ENCODE results near the gene MYO9B. TPM values are rescaled to one million over a fixed set of nuclear protein-coding genes. Genes with fewer than 3 reads are reported as not detected.

The MYO9B gene, protein sequence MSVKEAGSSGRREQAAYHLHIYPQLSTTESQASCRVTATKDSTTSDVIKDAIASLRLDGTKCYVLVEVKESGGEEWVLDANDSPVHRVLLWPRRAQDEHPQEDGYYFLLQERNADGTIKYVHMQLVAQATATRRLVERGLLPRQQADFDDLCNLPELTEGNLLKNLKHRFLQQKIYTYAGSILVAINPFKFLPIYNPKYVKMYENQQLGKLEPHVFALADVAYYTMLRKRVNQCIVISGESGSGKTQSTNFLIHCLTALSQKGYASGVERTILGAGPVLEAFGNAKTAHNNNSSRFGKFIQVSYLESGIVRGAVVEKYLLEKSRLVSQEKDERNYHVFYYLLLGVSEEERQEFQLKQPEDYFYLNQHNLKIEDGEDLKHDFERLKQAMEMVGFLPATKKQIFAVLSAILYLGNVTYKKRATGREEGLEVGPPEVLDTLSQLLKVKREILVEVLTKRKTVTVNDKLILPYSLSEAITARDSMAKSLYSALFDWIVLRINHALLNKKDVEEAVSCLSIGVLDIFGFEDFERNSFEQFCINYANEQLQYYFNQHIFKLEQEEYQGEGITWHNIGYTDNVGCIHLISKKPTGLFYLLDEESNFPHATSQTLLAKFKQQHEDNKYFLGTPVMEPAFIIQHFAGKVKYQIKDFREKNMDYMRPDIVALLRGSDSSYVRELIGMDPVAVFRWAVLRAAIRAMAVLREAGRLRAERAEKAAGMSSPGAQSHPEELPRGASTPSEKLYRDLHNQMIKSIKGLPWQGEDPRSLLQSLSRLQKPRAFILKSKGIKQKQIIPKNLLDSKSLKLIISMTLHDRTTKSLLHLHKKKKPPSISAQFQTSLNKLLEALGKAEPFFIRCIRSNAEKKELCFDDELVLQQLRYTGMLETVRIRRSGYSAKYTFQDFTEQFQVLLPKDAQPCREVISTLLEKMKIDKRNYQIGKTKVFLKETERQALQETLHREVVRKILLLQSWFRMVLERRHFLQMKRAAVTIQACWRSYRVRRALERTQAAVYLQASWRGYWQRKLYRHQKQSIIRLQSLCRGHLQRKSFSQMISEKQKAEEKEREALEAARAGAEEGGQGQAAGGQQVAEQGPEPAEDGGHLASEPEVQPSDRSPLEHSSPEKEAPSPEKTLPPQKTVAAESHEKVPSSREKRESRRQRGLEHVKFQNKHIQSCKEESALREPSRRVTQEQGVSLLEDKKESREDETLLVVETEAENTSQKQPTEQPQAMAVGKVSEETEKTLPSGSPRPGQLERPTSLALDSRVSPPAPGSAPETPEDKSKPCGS (N-terminal part only)
- total RNA-seq = 24.0 TPM
- polyA plus RNA-seq = 55.2 TPM

DNA sequence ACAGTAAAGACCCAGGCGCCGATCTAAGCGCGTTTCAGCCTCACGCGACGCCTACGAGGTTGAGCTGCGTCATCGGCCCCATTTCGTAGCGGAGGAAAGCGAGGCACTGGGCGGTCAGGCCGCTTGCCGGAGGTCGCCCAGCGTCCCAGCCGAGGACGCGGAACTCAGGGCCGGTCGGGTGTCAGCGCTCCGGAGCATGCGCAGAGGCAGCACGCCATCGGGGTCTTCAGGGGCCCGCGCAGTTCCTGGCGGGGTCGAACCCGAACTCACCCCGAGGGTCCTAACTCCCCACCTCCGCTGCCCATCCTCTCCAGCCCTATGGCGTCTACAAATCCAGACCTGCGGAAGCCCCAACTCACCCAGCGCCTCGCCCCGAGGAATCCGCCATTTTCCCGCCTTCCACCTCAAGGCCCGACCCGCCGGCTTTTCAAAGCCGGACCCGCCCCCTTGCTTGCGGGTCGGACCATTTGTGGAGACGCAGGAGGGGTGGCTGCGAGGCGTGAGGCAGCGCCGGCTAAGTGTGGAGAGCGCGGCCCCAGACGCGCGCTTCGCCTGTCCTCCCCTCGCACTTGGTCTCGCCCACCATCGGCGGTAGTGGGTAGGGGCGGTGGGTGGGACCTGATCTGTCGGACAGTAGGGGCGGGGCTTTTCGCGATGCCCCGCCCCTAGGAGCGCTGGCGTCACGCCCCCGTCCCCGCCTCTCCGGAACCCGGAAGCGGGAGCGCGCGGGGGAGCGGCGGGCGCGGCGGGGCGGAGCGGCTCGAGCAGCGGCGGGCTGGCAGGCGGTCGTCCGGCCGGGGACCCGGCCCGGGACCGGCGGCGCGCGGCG lies at the start of gene MYO9B, which contains the start of gene HAUS8:
Gene MYO9B, plus strand, starts transcription at position 743 of the 829 bp plus-strand sequence. CDS start 25,941 bp downstream, outside the sequence.
Gene HAUS8, minus strand, starts transcription at position 418 of the 829 bp plus-strand sequence. Its CDS starts 30 bp downstream, at position 388.
- peak within 1 kb of the TSS; percentile 74 for H3K4me3 ChIP-seq (ENCODE audit: low read depth, low read length)
- no peaks in the 10 kb centered on the region for H3K4me1 ChIP-seq (ENCODE audit: insufficient read depth)
- WGBS = under 1% methylated on average over 103 of the region's 103 CpGs
- peak; percentile 93 for DNase-seq (ENCODE audit: extremely low spot score)
- H3K27ac ChIP-seq (ENCODE audit: low read depth) = peak within 1 kb of the TSS; percentile 90
- H3K36me3 ChIP-seq (ENCODE audit: insufficient read depth) = no peaks in the 10 kb centered on the region

DNA sequence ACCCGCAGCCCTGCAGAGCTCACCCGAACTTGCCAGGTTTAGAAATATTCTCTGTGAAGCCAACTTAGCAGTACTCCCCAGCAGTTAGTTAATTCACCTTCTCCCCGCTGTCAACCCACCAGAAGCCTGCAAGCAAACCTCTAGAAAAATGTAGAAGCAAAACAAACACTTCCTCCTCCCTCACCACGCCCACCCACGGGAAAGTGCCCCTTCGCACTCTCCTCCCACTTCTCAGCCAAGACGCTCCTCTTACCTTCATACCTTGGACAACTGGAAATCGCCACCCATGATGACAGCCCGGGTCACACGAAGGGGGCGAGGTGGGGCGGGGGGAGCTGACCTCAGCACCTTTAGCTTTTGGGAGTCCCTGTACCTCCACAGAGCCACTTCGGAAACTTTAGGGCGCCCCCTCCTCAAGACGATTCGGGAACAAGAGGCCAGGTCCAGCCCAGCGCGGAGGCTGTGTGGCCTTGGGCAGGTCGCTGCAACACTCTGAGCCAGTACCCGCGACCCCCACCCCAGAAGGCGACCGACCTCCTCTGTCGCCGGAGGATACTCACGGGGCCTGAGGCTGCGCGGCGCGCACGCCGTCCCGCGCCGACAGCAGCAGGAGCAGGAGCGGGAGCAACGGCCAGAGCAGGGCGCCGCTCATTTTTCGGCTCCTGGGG lies 49.5 kb upstream of the MYO9B start:
- under 1% methylated on average over 40 of the region's 40 CpGs for WGBS
- DNase-seq (ENCODE audit: extremely low spot score) = no peak
- no peaks in the 10 kb centered on the region for H3K4me1 ChIP-seq (ENCODE audit: insufficient read depth)
- H3K36me3 ChIP-seq (ENCODE audit: insufficient read depth) = no peaks in the 10 kb centered on the region
- H3K27ac ChIP-seq (ENCODE audit: low read depth) = no peak overlapping the region
- H3K4me3 ChIP-seq (ENCODE audit: low read depth, low read length) = no peak overlapping the region

DNA sequence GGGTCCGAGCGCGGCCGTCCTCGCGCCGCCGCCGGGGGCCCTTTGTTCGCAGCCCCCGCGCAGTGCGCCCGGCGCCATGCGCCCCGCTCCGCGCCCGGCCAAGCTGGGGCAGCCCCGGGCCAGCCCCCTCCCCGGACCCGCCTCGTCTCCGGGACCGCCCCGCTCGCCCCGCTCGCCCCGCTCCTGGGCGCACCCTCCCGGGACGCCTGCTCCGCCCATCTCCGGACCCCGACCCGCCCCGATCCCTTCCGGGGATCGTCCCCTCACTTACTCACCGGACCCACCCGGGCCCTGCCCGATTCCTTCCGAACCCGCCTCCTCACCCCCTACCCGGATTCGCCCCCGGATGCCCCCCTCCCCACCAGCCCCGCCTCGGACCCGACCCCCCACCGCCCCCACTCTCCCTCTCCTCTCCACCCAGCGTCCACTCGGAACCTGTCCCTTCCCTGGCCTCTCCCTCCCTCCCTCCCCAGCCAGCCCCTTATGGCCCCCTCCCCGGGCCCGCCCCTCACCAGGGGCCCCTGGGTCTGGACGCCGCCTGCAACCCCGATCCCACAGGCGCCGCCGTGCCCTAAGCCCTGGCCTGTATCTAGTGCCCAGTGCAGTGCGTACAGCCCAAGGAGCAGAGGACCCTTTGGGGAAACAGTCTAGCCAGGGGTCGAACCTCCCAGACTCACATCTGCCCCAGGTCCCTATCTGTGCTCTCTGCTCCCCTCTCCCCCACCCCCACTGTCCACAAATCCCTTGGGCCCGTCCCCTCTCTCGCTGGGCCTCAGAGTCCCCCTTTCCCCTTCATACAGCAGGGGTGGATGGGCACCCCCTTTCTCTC lies 48.7 kb upstream of the MYO9B start, which contains the start of gene CPAMD8:
Gene CPAMD8, minus strand, starts transcription at position 105 of the 829 bp plus-strand sequence. CDS start 168 bp downstream, outside the sequence.
- Histone ChIP-seq H3K36me3 (ENCODE audit: insufficient read depth) (no peaks in the 10 kb centered on the region), H3K4me3 (ENCODE audit: low read depth, low read length) (no peak within 1 kb of the TSS), H3K27ac (ENCODE audit: low read depth) (no peak within 1 kb of the TSS), H3K4me1 (ENCODE audit: insufficient read depth) (no peaks in the 10 kb centered on the region)
- DNase-seq (ENCODE audit: extremely low spot score) = no peak
- WGBS = 14% methylated on average over 67 of the region's 67 CpGs

DNA sequence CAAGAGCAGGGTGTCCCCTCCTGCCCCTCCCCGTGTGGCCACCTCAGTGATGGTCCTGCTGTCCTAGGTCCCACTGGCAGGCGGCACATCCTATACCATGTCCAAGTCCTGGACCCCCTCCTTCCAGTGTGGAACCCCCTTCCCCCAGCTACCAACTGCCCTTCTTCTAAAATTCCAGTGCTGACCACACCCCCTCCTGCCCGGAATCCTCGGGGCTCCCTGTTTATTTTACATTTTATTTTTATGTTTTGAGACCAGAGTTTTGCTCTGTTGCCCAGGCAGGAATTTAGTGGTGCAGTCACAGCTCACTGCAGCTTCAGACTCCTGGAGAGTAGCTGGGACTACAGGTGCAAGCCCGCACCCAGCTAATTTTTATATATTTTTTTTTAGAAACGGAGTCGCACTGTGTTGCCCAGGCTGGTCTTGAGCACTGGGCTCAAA lies 48.0 kb upstream of the MYO9B start:
- H3K27ac ChIP-seq (ENCODE audit: low read depth) = no peak overlapping the region
- no peak overlapping the region for H3K4me3 ChIP-seq (ENCODE audit: low read depth, low read length)
- DNase-seq (ENCODE audit: extremely low spot score) = no peak
- no peaks in the 10 kb centered on the region for H3K4me1 ChIP-seq (ENCODE audit: insufficient read depth)
- WGBS = 53% methylated on average over 7 of the region's 7 CpGs
- no peaks in the 10 kb centered on the region for H3K36me3 ChIP-seq (ENCODE audit: insufficient read depth)

DNA sequence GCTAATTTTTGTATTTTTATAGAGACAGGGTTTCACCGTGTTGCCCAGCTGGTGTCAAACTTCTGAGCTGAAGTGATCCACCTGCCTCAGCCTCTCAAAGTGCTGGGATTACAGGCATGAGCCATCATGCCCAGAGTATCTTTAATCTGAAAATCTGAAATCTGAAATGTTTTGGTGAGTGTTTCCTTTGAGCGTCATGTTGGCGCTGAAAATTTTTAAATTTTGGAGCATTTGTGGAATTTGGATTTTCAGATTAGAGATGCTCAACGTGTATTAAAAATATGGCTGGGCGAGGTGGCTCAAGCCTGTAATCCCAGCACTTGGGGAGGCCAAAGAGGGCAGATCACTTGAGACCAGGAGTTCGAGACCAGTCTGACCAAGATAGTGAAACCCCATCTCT lies 43.8 kb upstream of the MYO9B start:
- Histone ChIP-seq H3K27ac (ENCODE audit: low read depth) (no peak overlapping the region), H3K4me3 (ENCODE audit: low read depth, low read length) (no peak overlapping the region), H3K4me1 (ENCODE audit: insufficient read depth) (no peaks in the 10 kb centered on the region), H3K36me3 (ENCODE audit: insufficient read depth) (no peaks in the 10 kb centered on the region)
- DNase-seq (ENCODE audit: extremely low spot score) = no peak
- 75% methylated on average over 6 of the region's 6 CpGs for WGBS

DNA sequence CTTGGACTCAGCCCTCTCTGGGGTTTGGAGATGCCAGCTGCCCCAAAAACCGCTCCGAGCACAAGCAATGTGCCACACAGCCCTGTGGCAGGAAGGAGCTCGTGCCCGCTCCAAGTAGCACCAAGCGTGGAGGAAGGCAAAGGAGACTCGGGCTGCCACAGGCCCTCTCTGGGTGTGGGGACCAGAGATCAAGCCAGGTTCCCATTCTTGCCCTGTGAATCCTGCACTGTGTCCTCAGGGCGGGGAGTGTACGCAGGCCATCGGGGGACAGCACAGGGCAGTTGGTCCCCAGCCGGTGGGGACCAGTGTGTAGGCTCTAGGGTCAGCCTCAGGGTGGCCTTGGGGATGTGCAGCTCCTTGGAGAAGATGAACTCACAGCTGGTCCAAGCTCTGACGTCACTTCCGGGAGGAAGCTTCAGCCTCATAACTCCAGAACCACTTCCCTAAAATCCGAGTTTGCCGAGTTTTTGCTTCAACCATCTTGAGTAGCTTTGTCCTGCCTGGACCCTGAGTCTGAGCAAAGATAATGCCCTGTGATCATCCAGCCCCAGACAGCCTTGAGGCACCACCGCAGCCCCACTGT lies 39.6 kb upstream of the MYO9B start:
- 81% methylated on average over 15 of the region's 15 CpGs for WGBS
- Histone ChIP-seq H3K4me1 (ENCODE audit: insufficient read depth) (no peaks in the 10 kb centered on the region), H3K36me3 (ENCODE audit: insufficient read depth) (no peaks in the 10 kb centered on the region), H3K27ac (ENCODE audit: low read depth) (no peak overlapping the region), H3K4me3 (ENCODE audit: low read depth, low read length) (no peak overlapping the region)
- no peak for DNase-seq (ENCODE audit: extremely low spot score)

DNA sequence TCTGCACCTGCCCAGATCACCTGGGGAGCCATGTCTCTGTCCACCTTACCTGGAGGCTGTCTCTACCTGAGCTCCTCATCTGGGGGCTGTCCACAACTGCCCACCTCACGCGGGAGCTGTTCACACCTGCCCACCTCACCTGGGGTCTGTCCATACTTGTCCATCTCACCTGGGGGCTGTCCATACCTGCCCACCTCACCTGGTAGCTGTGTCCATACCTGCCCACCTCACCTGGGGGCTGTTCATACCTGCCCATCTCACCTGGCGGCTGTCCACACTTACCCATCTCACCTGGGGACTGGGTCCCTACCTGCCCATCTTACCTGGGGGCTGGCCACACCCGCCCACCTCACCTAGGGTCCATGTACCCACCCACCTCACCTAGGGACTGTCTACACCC lies 38.9 kb upstream of the MYO9B start:
- 71% methylated on average over 4 of the region's 4 CpGs for WGBS
- Histone ChIP-seq H3K4me3 (ENCODE audit: low read depth, low read length) (no peak overlapping the region), H3K27ac (ENCODE audit: low read depth) (no peak overlapping the region), H3K36me3 (ENCODE audit: insufficient read depth) (no peaks in the 10 kb centered on the region), H3K4me1 (ENCODE audit: insufficient read depth) (no peaks in the 10 kb centered on the region)
- no peak for DNase-seq (ENCODE audit: extremely low spot score)

DNA sequence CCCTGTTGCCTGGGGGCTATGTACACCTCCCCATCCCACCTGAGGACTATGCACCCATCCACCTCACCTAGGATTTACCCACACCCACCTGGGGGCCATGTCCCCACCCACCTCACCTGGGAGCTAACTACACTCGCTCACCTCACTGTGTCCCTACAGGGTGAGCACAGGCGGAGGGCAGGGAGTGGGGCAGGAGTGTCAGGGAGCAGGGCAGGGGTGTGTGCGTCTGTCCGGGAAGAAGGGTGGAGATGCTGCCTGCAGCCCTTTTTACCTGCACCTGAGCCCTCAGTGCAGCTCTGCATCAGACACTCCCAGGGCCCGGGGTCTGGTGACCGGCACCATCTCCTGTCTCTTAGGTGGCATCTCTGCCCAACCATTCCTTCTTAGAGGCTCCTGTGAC lies 38.4 kb upstream of the MYO9B start:
- DNase-seq (ENCODE audit: extremely low spot score) = no peak
- Histone ChIP-seq H3K4me3 (ENCODE audit: low read depth, low read length) (no peak overlapping the region), H3K36me3 (ENCODE audit: insufficient read depth) (no peaks in the 10 kb centered on the region), H3K27ac (ENCODE audit: low read depth) (no peak overlapping the region), H3K4me1 (ENCODE audit: insufficient read depth) (no peaks in the 10 kb centered on the region)
- 87% methylated on average over 6 of the region's 6 CpGs for WGBS

DNA sequence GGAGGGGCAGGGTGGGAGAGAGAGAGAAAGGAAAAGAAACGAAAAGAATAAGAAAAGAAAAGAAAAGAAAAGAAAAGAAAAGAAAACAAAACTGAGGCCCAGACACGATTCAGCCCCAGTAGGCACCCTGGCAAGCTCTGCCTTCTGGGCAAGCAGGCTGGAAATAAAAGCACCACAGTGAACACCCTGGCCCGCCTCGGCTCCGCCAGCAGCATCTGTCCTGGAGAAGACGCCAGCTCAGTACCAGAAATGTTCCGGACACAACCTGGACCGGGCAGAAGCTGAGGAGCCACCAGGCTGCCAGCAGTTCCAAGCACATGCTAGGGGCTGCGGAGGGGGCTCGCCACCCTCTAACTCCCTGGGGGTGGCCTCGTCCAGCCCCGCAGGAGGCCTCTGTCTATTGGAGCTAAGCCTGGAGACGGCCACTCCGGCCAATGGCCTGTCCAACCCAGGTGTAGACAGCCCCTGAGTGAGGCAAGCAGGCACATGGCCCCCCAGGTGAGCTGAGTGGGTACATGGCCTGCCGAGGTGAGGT lies 37.5 kb upstream of the MYO9B start:
- no peak for DNase-seq (ENCODE audit: extremely low spot score)
- Histone ChIP-seq H3K4me1 (ENCODE audit: insufficient read depth) (no peaks in the 10 kb centered on the region), H3K4me3 (ENCODE audit: low read depth, low read length) (no peak overlapping the region), H3K27ac (ENCODE audit: low read depth) (no peak overlapping the region), H3K36me3 (ENCODE audit: insufficient read depth) (no peaks in the 10 kb centered on the region)
- 71% methylated on average over 15 of the region's 15 CpGs for WGBS

DNA sequence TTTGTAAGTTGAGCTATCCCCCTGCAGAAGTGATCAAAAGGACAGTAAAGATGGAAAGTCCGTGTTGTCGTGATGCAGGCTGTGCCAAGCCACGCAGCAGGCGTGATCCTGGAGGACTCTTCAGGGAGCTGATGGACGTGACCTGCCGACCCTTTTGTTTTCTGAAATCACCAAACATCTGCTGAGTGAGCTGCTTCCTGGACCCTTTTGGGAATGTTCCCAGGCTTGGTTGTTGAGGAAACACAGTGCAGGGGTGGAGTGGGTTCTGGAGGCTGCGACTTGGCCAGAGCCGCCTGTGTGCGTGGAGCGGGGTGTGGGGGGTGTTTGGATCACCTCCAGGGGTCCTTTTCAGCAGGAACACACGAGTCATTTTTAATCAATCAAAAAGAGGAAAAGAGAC lies 33.6 kb upstream of the MYO9B start:
- 14% methylated on average over 11 of the region's 11 CpGs for WGBS
- Histone ChIP-seq H3K27ac (ENCODE audit: low read depth) (no peak overlapping the region), H3K4me3 (ENCODE audit: low read depth, low read length) (no peak overlapping the region), H3K36me3 (ENCODE audit: insufficient read depth) (no peaks in the 10 kb centered on the region), H3K4me1 (ENCODE audit: insufficient read depth) (no peaks in the 10 kb centered on the region)
- DNase-seq (ENCODE audit: extremely low spot score) = no peak

DNA sequence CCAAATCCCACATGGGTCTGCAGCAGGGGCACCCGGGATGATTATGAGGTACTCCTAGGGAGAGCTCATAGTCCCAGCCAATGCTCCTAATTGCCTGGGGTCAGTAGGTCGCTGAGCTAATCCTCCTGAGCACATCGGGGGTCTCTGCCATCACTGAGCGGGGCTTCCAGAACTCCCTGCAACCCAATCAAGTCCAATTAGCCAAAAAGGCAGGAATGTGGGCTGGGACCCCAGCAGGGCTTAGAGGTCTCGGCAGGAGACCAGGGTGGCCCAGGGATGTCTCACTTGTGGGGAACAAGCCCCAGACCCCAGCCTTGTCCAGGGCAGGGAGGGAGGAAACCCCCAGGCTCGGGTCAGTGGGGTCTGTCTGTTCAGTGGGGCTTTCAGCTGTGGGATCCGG lies 31.8 kb upstream of the MYO9B start:
- Histone ChIP-seq H3K27ac (ENCODE audit: low read depth) (no peak overlapping the region), H3K36me3 (ENCODE audit: insufficient read depth) (no peaks in the 10 kb centered on the region), H3K4me3 (ENCODE audit: low read depth, low read length) (no peak overlapping the region), H3K4me1 (ENCODE audit: insufficient read depth) (no peaks in the 10 kb centered on the region)
- 52% methylated on average over 7 of the region's 7 CpGs for WGBS
- DNase-seq (ENCODE audit: extremely low spot score) = no peak

Data from urinary bladder (tissue), 4 donors.